Measurements from ENCODE around the gene FHAD1.

GRCh38 chr1:15357612-15358207 lies 110.7 kb downstream of the FHAD1 start:
- TF ChIP-seq CTCF (IDR thresholded peaks at IDR 0.05; ENCODE audit: low read depth, low read length) (no peak), EZH2phosphoT487 (IDR thresholded peaks at IDR 0.05; ENCODE audit: low read depth) (no peak)
